Lower leg skin (tissue), 3 donors: ENCODE measurements around the gene TAOK3.
"Not testable (repeated sequence)": the region's sequence is repeated elsewhere in the genome, so short reads cannot be mapped to it uniquely, and the experiment has no call there.

Experiments
- POLR2A ChIP-seq, 2 donors: fragments of 450-650 bp; IDR thresholded peaks; one replicate each; pipeline ENCODE4 v1.6.1; 2016 to 2017; ENCODE audit warnings: antibody characterized with exemption in 2 of 2, mild to moderate bottlenecking in 1 of 2, moderate library complexity in 1 of 2
- TF ChIP-seq, protein P1 (sequence below), 3 donors: fragments of 450-650 bp; IDR thresholded peaks; one replicate each; pipeline ENCODE4 v1.5.1; 2016; ENCODE audit warnings: antibody characterized with exemption in 3 of 3, mild to moderate bottlenecking in 3 of 3, moderate library complexity in 2 of 3

DNA sequence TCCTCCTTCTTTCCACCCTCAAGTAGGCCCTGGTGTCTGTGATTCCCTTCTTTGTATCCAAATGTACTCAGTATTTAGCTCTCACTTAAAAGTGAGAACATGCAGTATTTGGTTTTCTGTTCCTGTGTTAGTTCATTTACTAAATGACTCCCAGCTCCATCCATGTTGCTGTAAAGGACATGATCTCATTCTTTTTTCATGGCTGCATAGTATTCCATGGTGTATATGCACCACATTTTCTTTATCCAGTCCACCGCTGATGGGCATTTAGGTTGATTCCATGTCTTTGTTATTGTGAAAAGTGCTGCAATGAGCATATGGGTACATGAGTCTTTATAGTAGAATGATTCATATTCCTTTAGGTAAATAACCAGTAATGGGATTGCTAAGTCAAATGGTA is 94.4 kb downstream of the TAOK3 start:
- TF ChIP-seq, protein P1, sequence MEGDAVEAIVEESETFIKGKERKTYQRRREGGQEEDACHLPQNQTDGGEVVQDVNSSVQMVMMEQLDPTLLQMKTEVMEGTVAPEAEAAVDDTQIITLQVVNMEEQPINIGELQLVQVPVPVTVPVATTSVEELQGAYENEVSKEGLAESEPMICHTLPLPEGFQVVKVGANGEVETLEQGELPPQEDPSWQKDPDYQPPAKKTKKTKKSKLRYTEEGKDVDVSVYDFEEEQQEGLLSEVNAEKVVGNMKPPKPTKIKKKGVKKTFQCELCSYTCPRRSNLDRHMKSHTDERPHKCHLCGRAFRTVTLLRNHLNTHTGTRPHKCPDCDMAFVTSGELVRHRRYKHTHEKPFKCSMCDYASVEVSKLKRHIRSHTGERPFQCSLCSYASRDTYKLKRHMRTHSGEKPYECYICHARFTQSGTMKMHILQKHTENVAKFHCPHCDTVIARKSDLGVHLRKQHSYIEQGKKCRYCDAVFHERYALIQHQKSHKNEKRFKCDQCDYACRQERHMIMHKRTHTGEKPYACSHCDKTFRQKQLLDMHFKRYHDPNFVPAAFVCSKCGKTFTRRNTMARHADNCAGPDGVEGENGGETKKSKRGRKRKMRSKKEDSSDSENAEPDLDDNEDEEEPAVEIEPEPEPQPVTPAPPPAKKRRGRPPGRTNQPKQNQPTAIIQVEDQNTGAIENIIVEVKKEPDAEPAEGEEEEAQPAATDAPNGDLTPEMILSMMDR (IDR thresholded peaks at IDR 0.05), result not testable (repeated sequence)
- TF ChIP-seq POLR2A (IDR thresholded peaks at IDR 0.05), result not testable (repeated sequence)
